ENCODE results near the gene GCLC. TPM values are rescaled to one million over a fixed set of nuclear protein-coding genes. Genes with fewer than 3 reads are reported as not detected.
"Not testable (repeated sequence)": the region's sequence is repeated elsewhere in the genome, so short reads cannot be mapped to it uniquely, and the experiment has no call there.

The GCLC gene
- total RNA-seq, 1 donor from 2014 or later, result 26.6 TPM

DNA sequence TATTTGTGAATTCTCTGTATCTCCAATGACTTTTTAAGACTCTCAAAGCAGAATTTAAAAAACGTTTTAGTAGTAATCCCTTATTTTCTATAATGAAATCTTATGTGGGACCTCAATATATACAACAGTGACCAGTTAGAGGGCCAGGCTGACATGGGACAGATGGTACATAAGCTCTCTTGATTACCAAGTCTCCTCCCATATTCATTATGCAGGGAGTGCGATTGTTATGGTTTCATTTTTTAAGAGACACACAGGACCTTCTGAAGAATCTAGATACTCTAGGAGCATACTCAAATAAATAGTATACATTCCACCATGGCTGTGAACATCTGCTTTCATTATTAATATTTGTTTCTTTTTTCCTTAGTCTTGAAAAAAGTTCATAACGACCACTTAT is 43.5 kb downstream of the GCLC start:
- intact Hi-C loops (cut with DNase I), result no loop called here
- ATAC-seq (ENCODE audit: poor library complexity) (no peak), DNase-seq (no peak)

DNA sequence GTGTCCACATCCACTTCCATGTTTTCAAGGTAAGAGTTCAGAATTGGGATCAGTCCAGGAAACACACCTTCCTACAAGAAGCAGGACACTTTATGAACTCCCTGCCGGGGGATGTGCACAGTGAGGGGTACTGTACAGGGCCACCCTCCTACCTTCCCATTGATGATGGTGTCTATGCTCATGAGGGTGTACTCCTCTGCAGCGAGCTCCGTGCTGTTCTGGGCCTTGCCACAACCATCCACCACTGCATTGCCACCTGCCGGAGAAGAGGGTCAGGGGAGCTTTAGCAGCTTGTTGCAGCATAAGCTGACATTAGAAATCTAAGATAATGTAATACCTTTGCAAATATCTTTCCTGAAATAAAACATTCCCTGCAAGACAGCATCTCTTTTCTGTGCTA is 44.8 kb downstream of the GCLC start:
- intact Hi-C loops (cut with DNase I), result no loop called here
- no peak for DNase-seq
- ATAC-seq (ENCODE audit: poor library complexity), result no peak

DNA sequence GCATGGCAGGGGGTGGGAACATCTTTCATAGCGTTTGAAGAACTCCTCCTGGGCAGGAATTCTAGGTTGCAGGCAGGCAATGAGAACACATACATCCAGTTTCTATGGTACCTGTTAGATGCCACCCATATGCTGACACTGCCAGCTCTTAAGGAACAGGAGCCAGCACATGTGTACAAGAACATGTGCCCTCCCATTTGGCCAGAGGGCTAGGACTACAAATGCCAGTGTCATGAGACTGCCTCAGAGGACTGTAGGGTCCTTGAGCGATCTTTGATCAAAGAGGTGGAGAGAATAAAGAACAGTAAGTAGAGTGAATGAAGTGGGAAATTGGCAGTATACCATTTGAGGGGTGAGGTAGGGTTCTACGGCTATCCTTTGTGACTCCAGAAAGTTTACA is 45.8 kb downstream of the GCLC start:
- ATAC-seq (ENCODE audit: poor library complexity), result no peak
- intact Hi-C loops (cut with DNase I), result loop anchor here (5.0 to 10.0 kb wide), 2 partner anchors 146 to 228 kb away; no protein-coding TSS in a partner anchor
- no peak for DNase-seq

DNA sequence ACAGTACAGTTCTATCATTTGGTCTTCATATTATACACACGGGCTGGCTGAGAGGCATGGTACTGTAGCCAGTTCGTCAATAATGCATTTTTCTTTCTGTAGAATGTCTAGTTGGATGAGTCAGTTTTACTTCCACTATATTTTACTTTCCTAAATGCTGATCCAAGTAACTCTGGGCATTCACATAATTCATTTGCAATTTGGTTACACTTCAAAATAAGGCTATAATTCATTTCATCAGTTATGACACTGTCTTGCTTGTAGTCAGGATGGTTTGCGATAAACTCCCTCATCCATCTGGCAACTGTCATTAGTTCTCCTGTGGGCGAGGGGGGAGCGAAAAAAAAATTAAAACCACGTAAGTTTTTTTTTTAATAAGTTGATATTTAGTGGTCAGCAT is 46.3 kb downstream of the GCLC start:
- DNase-seq (no peak), ATAC-seq (ENCODE audit: poor library complexity) (no peak)
- intact Hi-C loops (cut with DNase I), result loop anchor here (5.0 to 10.0 kb wide), 2 partner anchors 146 to 229 kb away; no protein-coding TSS in a partner anchor

DNA sequence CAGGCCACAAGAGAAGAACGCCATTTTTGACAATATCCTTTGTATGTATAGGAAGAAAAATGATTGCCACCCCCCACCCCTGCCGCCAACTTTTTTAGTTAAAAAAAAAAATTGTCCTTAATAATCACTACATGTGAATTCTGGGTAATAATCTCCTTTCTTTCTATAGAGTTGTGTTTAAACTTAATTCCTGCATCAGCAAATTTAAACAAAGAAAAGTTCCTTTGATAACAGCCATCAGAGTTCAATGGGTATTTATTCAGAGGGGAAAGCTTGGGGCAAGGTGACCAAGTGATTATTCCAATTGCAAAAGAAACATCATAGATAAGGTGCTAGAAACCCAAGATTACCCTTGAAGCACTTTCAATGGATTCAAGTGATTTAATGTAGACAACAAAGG is 47.0 kb downstream of the GCLC start:
- intact Hi-C loops (cut with DNase I), result loop anchor here (5.0 to 10.0 kb wide), 2 partner anchors 147 to 229 kb away; no protein-coding TSS in a partner anchor
- DNase-seq (no peak), ATAC-seq (ENCODE audit: poor library complexity) (no peak)

DNA sequence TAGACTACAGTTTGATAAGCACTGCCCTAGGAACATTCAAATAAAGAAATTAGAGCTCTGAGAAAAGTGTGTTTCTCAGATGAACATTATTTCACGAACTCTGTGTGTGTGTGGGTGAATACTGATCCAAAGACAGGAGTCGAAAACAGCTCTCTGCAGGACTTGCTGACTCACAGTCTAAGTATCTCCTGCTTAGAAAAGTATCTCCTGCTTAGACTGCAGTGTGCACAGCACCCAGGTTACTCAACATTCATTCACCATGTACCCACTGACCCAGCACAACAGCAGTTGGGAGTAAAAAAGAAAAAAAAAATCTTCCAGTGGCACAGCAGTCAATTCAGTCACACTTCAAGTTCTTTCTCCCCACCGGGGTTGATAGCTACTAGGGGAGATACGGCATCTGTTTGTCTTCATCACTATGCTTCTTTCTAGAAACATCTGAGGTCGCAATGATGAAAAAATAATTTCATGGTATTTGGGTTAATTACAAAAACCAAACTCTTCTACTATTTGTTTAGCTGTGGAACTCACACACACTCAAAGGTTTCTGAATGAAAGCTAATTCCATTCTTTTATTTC is 48.0 kb downstream of the GCLC start:
- intact Hi-C loops (cut with DNase I), result loop anchor here (5.0 to 10.0 kb wide), 2 partner anchors 148 to 230 kb away; no protein-coding TSS in a partner anchor
- DNase-seq (no peak), ATAC-seq (ENCODE audit: poor library complexity) (no peak)

DNA sequence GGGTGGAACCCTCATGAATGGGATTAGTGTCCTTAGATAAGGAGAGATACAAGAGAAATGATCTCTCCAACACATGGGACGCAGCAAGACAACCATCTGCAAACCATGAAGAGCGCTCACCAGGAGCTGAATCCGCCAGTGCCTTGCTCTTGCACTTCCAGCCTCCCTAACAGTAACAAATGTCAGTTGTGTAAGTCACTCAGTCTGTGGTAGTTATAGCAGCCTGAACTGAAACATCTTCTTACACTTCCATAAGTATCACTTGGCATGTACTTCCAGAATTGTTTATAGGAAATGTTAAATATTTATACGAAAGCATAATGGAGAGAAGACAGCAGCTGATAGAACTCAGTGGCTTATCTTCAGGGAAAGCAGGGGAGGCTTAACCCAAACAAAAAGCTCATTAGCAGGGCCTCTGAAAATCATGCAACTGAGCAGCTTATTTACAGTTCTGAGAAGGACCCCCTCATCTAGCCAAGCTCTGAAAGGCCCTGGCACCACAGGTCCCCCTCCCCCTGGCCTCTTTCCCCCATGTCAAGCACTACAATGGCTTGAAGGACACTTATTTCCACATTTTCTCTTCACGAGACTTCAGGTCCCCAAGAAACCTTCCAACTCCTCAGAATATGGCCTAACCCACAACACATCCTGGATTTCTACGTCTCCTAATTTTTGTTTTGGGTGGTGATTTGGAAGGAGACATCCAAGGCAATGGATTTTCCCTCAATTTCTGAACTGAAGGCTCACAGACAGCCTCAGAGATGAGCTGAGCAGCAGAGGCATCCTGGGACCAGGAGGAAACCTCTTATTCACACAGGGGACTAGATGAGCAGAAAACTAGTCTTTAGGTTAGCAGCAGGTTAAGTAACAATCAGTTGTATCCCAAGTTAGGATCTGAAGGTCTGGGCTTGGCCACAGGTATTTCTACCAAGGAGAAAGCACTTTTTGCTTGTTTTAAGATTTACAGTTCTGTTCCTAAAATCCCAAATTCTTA is 49.1 kb downstream of the GCLC start:
- DNase-seq (no peak), ATAC-seq (ENCODE audit: poor library complexity) (no peak)
- intact Hi-C loops (cut with DNase I), result loop anchor here (5.0 to 10.0 kb wide), 2 partner anchors 149 to 231 kb away; no protein-coding TSS in a partner anchor

DNA sequence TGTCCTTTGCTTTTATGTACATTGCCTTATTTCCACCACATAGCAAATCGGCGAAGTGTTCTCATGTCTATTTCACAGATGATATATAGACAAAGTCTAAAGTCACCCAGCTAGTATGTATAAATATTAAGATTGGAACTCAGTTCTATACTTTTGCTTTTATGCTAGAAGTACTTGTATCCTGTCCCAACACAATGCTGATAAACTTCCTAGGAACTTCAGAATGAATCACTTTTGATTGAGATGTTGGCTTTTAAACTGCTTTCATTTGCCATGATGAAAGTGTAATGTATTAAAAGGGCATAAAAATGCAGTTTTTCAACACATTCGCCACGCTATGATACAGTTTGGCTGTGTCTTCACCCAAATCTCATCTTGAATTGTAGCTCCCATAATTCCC is 50.8 kb downstream of the GCLC start:
- DNase-seq (no peak), ATAC-seq (ENCODE audit: poor library complexity) (no peak)
- intact Hi-C loops (cut with DNase I), result loop anchor here (10.0 kb wide), 1 partner anchor 151 kb away; no protein-coding TSS in a partner anchor

DNA sequence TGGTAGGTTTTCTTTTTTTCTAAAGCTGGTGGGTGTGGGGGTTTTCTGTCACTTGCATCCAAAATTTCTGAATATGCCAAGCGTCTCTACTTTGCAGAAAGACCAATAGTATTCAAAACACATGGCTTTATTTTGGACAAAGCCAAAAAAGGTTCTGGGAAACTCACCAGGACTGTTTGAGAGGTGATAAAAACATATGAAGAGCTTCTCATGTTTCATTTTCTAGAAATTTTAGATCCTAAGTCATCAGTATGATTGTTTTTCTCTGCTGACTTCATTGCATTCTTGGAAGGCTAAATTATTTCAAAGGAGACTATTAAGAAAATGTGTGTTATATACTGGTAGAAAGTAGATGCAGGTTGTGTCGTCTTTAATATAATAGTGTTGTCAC is 51.3 kb downstream of the GCLC start:
- DNase-seq (no peak), ATAC-seq (ENCODE audit: poor library complexity) (no peak)
- intact Hi-C loops (cut with DNase I), result loop anchor here (10.0 kb wide), 1 partner anchor 151 kb away; no protein-coding TSS in a partner anchor

DNA sequence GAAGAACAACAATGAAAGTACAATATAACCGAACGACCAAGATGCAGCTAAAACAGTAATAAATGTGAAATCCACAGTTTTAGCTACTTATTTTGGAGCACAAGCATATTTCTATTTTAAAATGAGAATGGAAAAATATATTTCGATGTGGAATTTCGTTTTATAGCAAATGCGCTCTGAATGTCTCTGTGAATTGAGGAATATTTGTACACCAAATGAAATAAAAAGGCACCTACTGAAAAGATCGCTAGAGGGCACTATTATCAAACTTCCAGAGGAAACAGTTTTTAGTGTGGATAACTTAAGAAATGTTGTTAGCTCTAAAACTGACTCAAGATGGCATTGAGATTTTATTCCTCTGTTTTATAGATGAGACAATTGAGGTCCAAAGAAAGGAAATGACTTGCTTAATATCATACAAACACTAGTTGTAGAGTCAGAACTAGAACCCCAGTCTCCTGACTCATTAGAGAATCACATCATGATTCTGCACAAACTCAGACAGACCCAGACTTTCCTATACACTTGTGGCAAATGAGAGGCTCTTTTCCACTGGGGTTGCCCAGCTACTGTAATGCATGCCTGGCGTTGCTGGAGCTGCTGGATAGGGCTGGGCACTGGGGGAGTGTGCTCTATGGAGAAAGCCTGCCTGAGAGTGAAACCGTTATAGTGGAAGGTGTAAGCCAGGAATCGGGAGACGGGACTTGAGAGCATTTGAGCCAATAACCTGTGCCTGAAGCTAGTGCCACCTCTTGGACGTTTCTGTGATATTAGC is 51.9 kb downstream of the GCLC start:
- intact Hi-C loops (cut with DNase I), result loop anchor here (10.0 kb wide), 1 partner anchor 152 kb away; no protein-coding TSS in a partner anchor
- peak; percentile 82 for ATAC-seq (ENCODE audit: poor library complexity)
- no peak for DNase-seq

DNA sequence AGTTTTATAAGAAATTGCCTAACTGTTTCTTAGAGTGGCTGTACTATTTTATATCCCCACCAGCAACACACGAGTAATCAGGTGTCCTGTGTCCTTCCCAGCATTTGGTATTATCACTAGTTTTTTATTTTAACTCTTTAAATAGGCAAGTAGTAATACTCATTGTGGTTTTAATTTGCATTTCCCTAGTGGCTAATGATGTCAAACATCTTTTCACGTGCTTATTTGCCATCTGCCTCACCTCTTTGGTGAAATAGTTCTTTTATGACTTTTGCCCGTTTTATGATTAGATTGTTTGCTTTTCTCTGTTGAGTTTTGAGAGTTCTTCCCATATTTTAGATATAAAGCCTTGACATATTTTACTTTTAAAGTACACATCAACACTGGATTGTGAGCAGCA is 57.8 kb downstream of the GCLC start:
- intact Hi-C loops (cut with DNase I), result no loop called here
- no peak for ATAC-seq (ENCODE audit: poor library complexity)
- no peak for DNase-seq

DNA sequence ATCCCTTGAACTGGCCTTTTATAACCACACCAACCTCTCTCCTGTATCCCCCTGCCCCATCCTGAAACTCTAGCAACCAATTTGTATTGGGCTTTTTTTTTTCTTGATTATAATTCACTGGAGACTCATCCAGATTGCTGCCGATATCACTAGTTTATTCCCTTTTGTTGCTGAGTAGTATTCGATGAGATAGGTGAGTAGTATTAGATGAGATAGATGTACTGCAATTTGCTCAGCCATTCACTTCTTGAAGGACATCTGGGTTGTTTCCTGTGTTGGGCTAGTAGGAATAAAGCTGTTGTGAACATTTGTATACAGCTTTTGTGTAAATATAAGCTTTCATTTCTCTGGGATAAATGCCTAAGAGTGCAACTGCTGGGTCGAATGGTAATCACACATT is 58.2 kb downstream of the GCLC start:
- intact Hi-C loops (cut with DNase I), result no loop called here
- no peak for ATAC-seq (ENCODE audit: poor library complexity)
- DNase-seq, result no peak

DNA sequence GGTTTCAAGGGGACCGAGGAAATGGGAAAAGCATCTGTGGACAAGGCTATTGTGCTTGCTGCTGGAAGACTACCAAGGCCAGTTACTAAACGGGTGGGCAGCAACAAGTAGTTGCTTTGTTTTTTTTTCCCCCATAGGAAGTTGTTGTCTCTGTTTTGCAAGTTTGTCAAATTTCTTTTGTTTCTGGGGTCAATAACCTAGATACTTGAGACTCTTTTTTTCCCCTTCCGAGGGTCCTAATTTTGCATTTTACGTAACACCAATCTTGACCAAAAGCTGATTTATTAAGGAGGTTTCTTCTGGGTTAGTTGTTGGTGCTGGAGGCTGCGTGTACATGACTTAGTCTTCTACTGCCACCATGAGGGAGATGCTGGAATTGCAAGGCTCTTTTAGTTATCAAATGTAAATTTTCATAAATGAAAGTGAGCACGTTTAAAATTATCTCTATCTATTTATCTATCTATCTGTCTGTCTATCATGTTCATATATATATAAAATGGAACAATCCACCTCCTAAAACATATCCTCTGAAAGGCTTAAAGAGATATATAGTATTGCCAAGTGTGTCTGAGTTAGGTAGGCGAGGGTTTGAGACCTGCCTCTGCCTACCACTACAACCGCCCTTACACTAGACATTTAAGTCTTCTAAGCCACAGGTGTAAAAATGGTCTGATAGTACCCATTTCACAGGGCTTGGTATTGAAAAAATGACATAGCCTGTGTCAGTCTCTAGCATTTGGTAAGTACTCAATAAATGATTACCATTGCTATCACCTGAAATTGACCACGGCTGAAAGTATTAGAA is 60.2 kb downstream of the GCLC start:
- intact Hi-C loops (cut with DNase I), result loop anchor here (2.0 kb wide), 1 partner anchor 312 kb away; no protein-coding TSS in a partner anchor
- DNase-seq, result no peak
- ATAC-seq (ENCODE audit: poor library complexity), result peak; percentile 93

DNA sequence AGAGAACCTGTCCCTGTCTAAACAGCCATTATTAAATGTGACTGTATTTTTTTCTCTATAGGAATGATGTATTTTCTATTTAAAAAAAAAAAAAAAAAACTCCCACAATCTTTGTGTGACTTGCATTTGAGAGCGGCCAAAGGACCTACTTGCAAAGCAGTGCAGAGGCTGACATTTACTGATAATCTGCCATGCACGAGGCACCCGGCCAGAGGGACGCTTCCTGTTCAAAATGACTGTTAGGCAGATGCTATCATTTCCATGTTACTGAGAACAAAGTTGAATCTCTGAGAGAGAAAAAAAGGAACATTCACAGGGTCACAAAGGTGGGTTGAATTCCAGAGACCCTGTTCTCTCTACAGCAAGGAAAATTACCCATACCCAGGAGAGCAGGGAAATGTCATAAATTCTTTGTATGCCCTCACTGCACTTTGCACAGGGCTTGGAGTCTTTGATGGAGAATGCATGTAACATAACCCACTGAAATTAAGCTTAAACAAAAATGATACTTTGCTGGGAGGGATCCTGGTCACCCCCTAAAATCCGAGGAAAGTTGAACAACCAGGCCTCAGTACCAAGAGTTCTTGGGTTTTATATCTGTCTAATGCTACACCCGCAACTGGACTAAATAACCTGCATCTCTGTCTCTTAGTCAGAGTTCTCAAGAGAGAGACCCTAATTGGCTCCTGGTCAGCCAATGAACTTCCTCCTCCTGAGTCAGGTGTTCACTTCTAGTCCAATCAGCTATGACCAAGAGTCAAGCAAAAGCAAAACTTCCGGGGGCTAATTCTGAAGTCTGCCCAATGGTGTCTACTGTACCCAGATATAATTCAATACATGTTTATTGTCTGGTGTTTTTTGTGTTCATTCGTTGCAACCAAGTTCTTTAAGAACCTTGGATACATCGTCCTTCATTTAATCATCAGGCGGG is 61.2 kb downstream of the GCLC start:
- ATAC-seq (ENCODE audit: poor library complexity) (peak; percentile 92), DNase-seq (peak; percentile 82)
- intact Hi-C loops (cut with DNase I), result loop anchor here (2.0 kb wide), 1 partner anchor 311 kb away; no protein-coding TSS in a partner anchor

DNA sequence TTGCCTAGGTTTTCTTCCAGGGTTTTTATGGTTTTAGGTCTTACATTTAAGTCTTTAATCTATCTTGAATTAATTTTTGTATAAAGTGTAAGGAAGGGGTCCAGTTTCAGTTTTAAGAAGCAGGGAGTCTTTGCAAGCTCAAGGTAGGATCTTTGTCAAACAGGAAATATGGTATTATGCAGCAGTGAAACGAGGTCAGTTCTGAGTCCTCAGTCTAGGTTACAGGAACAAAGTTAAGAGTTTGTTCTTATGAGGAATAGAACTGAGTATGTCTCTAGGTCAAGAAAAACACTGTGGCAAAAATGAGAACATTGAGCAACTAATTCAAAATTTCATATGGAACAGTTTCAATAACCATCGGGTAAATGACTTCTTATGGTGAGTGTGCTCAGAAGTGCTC is 63.6 kb downstream of the GCLC start:
- no peak for ATAC-seq (ENCODE audit: poor library complexity)
- intact Hi-C loops (cut with DNase I), result no loop called here
- DNase-seq, result no peak

DNA sequence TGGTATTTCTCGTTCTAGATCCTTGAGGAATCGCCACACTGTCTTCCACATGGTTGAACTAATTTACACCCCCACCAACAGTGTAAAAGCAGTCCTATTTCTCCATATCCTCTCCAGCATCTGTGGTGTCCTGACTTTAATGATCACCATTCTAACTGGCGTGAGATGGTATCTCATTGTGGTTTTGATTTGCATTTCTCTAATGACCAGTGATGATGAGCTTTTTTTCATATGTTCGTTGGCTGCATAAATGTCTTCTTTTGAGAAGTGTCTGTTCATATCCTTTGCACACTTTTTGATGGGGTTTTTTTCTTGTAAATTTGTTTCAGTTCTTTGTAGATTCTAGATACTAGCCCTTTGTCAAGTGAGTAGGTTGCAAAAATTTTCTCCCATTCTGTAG is 64.1 kb downstream of the GCLC start:
- ATAC-seq (ENCODE audit: poor library complexity); intact Hi-C loops (cut with DNase I); DNase-seq: not testable (repeated sequence)

DNA sequence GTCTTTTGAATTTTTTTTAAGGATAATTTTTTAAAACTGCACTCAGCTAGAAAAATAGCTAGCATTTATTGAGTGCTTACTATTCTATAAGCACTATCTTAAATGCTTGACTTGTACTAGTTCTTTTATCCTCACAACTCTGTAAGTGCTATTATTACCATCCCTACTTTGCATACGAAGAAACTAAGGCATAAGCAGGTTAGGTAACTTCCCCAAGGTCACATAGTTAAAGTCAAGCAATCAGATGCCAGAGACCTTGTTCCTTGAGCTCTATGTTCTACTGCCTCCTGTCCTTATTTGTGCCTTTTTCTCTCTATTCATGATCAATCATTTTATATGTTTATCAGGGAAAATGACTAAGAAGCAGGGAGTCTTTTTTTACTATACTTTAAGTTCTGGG is 65.0 kb downstream of the GCLC start:
- no peak for DNase-seq
- ATAC-seq (ENCODE audit: poor library complexity), result no peak
- intact Hi-C loops (cut with DNase I), result no loop called here

All from Right ventricle myocardium superior (tissue), 1 donor.